ENCODE measurements around the gene SLC25A52. TPM values are rescaled to one million over a fixed set of nuclear protein-coding genes. Genes with fewer than 3 reads are reported as not detected.
"Not testable (repeated sequence)": the region's sequence is repeated elsewhere in the genome, so short reads cannot be mapped to it uniquely, and the experiment has no call there.

The SLC25A52 gene
- total and polyA plus RNA-seq, 7 donors = 0.05 to 0.78 TPM; not detected in 5

DNA sequence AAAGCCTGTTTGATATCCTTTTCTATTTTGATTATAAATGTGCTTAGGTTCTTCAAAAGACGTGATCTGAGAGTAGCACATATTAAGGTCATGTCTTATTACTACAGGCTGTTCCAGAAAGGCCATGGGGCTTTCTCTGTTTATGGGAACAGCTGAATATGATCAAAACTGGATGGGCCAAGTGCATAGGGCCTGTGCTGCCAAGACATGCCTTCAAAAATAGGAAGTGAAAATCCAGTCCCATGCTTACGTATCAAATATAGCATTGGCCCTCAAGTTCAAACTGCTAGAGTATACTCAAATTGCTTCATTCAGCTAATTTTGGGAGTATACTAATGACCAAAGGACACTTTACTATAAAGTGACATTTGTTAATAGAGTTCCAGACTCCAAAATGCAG, 24.1 kb downstream of the SLC25A52 start:
- WGBS, 3 donors = 16 to 34% (median 24%) methylated on average over 2 of the region's 2 CpGs
- intact Hi-C loops (cut with DNase I) = no loop called here
- ATAC-seq (peak in 3 of 4 donors; percentile 44 to 78 (median 75)), DNase-seq (no peak)
- Histone ChIP-seq H3K4me1 (peaks cover 9% of the 10 kb centered on the region), H3K9me3 (peaks cover 4% of the 10 kb centered on the region), H3K27ac (peak overlapping the region; percentile 17), H3K27me3 (ENCODE audit: insufficient read depth in 3 of 3, low read length in 2 of 3) (no peaks in the 10 kb centered on the region), H3K36me3 (ENCODE audit: insufficient read depth in 1 of 2, low read depth in 1 of 2) (no peaks in the 10 kb centered on the region), H3K4me3 (no peak overlapping the region)
- TF ChIP-seq, protein P1, sequence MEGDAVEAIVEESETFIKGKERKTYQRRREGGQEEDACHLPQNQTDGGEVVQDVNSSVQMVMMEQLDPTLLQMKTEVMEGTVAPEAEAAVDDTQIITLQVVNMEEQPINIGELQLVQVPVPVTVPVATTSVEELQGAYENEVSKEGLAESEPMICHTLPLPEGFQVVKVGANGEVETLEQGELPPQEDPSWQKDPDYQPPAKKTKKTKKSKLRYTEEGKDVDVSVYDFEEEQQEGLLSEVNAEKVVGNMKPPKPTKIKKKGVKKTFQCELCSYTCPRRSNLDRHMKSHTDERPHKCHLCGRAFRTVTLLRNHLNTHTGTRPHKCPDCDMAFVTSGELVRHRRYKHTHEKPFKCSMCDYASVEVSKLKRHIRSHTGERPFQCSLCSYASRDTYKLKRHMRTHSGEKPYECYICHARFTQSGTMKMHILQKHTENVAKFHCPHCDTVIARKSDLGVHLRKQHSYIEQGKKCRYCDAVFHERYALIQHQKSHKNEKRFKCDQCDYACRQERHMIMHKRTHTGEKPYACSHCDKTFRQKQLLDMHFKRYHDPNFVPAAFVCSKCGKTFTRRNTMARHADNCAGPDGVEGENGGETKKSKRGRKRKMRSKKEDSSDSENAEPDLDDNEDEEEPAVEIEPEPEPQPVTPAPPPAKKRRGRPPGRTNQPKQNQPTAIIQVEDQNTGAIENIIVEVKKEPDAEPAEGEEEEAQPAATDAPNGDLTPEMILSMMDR (IDR thresholded peaks at IDR 0.05) = no peak

DNA sequence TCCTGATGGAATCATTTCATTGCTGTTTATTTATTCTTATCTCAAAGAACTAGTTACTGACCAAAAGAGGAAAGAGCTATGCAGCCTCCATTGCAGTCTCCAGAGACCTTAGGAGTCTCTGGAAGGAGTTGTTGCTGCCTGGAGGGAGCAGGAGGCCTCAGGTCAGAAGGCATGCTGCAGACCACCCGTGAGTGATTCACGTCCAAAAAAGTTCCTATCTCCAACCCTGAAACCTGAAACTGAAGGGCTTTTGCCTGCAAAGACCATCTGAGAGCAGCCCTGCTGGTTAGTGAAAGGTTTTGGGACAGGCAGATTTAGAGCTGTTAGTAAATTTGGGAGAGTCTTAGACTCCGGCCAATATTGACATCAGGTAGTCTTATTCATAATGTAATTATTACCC, 29.1 kb downstream of the SLC25A52 start:
- 44 to 48% (median 46%) methylated on average over 3 of the region's 3 CpGs for WGBS, 3 donors
- DNase-seq = no peak
- Histone ChIP-seq H3K27me3 (ENCODE audit: insufficient read depth in 3 of 3, low read length in 2 of 3) (no peaks in the 10 kb centered on the region), H3K4me3 (no peak overlapping the region), H3K36me3 (ENCODE audit: insufficient read depth in 1 of 2, low read depth in 1 of 2) (no peaks in the 10 kb centered on the region), H3K4me1 (peaks cover 3% of the 10 kb centered on the region), H3K9me3 (no peaks in the 10 kb centered on the region), H3K27ac (no peak overlapping the region)
- TF ChIP-seq, protein P1 (IDR thresholded peaks at IDR 0.05) = no peak
- no peak for ATAC-seq
- intact Hi-C loops (cut with DNase I) = no loop called here

DNA sequence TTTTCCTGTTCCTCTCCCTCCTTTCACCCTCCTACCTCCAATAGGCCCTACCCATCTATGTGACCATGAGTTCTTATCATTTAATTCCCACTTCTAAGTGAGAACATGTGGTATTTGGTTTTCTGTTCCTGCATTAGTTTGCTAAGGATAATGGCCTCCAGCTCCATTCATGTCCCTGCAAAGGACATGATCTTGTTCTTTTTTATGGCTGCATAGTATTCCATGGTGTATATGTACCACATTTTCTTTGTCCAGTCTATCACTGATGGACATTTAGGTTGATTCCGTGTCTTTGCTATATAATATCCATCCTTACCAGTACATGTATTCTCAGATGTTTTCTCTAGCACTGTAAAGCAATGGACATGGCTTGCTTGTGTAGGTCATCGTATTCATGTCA, 31.5 kb downstream of the SLC25A52 start:
- H3K9me3 ChIP-seq; H3K36me3 ChIP-seq (ENCODE audit: insufficient read depth in 1 of 2, low read depth in 1 of 2); H3K27me3 ChIP-seq (ENCODE audit: insufficient read depth in 3 of 3, low read length in 2 of 3); DNase-seq; H3K4me3 ChIP-seq; ATAC-seq; H3K27ac ChIP-seq; H3K4me1 ChIP-seq: not testable (repeated sequence)
- intact Hi-C loops (cut with DNase I) = loop anchor here in 1 of 2 donors (5.0 kb wide), 1 partner anchor 172 kb away; no protein-coding TSS in a partner anchor
- 89 to 94% (median 92%) methylated on average over 2 of the region's 2 CpGs for WGBS, 3 donors

DNA sequence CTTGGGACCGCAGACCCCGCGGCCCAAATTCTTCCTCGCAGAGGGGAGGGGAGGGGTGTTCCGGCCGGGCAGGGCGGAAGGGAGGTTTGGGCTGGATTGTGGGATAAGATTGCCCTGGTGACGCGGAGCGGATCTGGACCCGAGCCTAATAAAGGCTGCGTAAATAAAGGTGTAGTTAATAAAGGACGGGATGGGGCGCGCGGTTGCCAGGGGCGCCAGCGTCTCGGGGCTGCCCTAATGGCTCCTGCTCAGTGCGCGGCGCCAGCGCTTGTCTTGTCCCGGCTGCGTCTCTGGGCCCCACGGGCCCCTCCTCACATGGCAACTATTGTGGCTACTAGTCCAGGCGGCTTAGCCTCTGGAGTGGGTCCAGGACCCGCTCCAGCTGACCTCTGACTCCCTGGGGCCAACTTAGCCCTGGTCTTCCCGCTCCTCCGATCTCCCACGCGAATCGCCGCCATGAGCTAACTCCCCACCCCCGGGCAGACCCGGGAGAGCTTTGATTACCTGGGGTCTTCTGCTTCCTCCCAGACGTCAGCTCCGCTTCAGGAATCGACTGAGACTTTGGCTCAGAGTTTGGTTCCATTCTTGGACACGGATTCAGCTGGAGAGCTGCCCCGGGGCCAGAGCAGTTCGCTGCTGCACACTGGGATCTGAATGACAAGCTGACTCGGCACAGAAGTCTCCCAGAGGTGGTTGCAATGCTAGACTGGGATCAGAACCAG, 36.5 kb downstream of the SLC25A52 start:
- intact Hi-C loops (cut with DNase I) = loop anchor here in 1 of 2 donors (5.0 kb wide), 1 partner anchor 37 kb away; no protein-coding TSS in a partner anchor
- TF ChIP-seq, protein P1 (IDR thresholded peaks at IDR 0.05) = no peak
- ATAC-seq (peak; percentile 64 to 82 (median 78)), DNase-seq (peak; percentile 37 to 78)
- peak overlapping the region; percentile 88 for H3K4me3 ChIP-seq
- no peaks in the 10 kb centered on the region for H3K9me3 ChIP-seq
- no peaks in the 10 kb centered on the region for H3K27me3 ChIP-seq (ENCODE audit: insufficient read depth in 3 of 3, low read length in 2 of 3)
- no peaks in the 10 kb centered on the region for H3K36me3 ChIP-seq (ENCODE audit: insufficient read depth in 1 of 2, low read depth in 1 of 2)
- H3K4me1 ChIP-seq = peaks cover 15% of the 10 kb centered on the region
- 3 to 5% (median 4%) methylated on average over 35 to 43 of the region's 43 CpGs for WGBS, 3 donors
- H3K27ac ChIP-seq = peak overlapping the region; percentile 78

DNA sequence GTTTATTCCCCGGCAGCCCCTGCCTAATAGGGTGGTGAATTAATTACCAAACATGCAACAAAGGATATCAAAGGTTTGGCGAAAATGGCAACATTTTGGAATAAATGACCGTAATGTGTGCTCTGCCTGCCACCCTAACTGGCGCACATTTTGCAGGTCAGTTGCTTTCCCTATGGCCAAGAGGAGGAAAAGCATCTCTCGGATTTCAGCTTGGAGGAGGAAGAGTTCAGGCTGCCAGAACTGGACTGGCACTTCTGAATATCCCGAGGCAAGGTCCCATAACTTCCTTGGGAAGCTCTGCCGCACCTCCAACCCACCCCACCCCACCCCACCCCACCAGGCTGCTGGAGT, 37.1 kb downstream of the SLC25A52 start:
- TF ChIP-seq, protein P1 (IDR thresholded peaks at IDR 0.05) = no peak
- H3K4me1 ChIP-seq = peaks cover 15% of the 10 kb centered on the region
- no peaks in the 10 kb centered on the region for H3K9me3 ChIP-seq
- 20 to 36% (median 25%) methylated on average over 6 to 7 of the region's 7 CpGs for WGBS, 3 donors
- DNase-seq = no peak
- peak overlapping the region; percentile 78 for H3K27ac ChIP-seq
- H3K27me3 ChIP-seq (ENCODE audit: insufficient read depth in 3 of 3, low read length in 2 of 3) = no peaks in the 10 kb centered on the region
- ATAC-seq = peak; percentile 12 to 68 (median 44)
- no peaks in the 10 kb centered on the region for H3K36me3 ChIP-seq (ENCODE audit: insufficient read depth in 1 of 2, low read depth in 1 of 2)
- intact Hi-C loops (cut with DNase I) = loop anchor here in 1 of 2 donors (5.0 kb wide), 1 partner anchor 36 kb away; no protein-coding TSS in a partner anchor
- H3K4me3 ChIP-seq = peak overlapping the region; percentile 88
